AG10803 (cell line): ENCODE data around the gene PDE6D.

ENCODE experiments used
- DNase-seq: peaks from one replicate; pipeline ENCODE4 v3.0.0; 2010; ENCODE audit warnings: low read depth
- H3K4me3 ChIP-seq: 2 replicates; pipeline ENCODE4 v1.5.1; 2011; ENCODE audit warnings: mild to moderate bottlenecking, low read length, control low read depth
- TF ChIP-seq, protein P1 (sequence below): conservative IDR thresholded peaks from 2 replicates; pipeline ENCODE4 v1.5.1; 2011; ENCODE audit warnings: mild to moderate bottlenecking, low read length, control low read depth, inconsistent platforms

PDE6D gene

GRCh38 chr2:231769170-231770136 is 11.6 kb downstream of the PDE6D start:
- TF ChIP-seq, protein P1, sequence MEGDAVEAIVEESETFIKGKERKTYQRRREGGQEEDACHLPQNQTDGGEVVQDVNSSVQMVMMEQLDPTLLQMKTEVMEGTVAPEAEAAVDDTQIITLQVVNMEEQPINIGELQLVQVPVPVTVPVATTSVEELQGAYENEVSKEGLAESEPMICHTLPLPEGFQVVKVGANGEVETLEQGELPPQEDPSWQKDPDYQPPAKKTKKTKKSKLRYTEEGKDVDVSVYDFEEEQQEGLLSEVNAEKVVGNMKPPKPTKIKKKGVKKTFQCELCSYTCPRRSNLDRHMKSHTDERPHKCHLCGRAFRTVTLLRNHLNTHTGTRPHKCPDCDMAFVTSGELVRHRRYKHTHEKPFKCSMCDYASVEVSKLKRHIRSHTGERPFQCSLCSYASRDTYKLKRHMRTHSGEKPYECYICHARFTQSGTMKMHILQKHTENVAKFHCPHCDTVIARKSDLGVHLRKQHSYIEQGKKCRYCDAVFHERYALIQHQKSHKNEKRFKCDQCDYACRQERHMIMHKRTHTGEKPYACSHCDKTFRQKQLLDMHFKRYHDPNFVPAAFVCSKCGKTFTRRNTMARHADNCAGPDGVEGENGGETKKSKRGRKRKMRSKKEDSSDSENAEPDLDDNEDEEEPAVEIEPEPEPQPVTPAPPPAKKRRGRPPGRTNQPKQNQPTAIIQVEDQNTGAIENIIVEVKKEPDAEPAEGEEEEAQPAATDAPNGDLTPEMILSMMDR, result no peak
- DNase-seq, result no peak

GRCh38 chr2:231765496-231765929 is 15.6 kb downstream of the PDE6D start:
- TF ChIP-seq, protein P1, result no peak
- no peak for DNase-seq
- H3K4me3 ChIP-seq, result no peak overlapping the region

More at GRCh38 chr2:231769170-231770136, 11.6 kb downstream of the PDE6D start:
- no peak overlapping the region for H3K4me3 ChIP-seq

- H3K4me3 ChIP-seq, result no peak overlapping the region
- TF ChIP-seq, protein P1, result no peak
- no peak for DNase-seq
Measured at GRCh38 chr2:231764760-231765159, 16.3 kb downstream of the PDE6D start.

GRCh38 chr2:231764124-231764523 is 17.0 kb downstream of the PDE6D start:
- TF ChIP-seq, protein P1, result no peak
- DNase-seq, result no peak
- no peak overlapping the region for H3K4me3 ChIP-seq

GRCh38 chr2:231761735-231762134 is 19.3 kb downstream of the PDE6D start:
- no peak for DNase-seq
- no peak overlapping the region for H3K4me3 ChIP-seq
- TF ChIP-seq, protein P1, result no peak

DNA sequence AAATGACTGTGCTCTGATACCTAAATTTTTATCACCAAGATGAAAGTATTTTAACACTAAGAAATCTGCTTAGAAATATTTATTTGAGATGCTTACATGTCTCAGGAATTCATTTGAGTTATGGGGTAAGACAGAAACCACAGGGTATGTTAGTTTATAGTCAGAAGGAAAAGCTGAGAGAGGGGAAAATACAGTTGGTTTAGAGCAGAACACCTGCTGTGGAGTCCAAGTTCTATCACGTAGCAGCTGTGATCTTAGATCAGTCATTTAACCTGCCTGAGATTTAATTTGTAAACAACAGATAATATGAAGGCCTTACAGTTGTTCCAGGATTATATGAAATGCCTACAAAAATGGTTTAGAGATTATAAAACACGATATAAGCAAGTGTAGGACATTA is 29.0 kb downstream of the PDE6D start:
- DNase-seq, result no peak
- TF ChIP-seq, protein P1, result no peak
- no peak overlapping the region for H3K4me3 ChIP-seq
